SK-N-SH (cell line): ENCODE data around the gene C14orf93.

ENCODE experiments used
- REST ChIP-seq: IDR thresholded peaks from 2 replicates; pipeline ENCODE4 v1.6.1; 2012; ENCODE audit warnings: mild to moderate bottlenecking, low read depth, low read length, moderate library complexity
- SIN3A ChIP-seq: IDR thresholded peaks from 2 replicates; pipeline ENCODE4 v1.6.1; 2012; ENCODE audit warnings: low read depth, mild to moderate bottlenecking, low read length, moderate library complexity, borderline replicate concordance

- TF ChIP-seq SIN3A: no peak
- TF ChIP-seq REST: no peak
Observed at GRCh38 chr14:23052671-23053070, 42.7 kb upstream of the C14orf93 start.
